GM12801 (cell line): ENCODE data around the gene RLN3.

Source experiments
- TF ChIP-seq, protein P1 (sequence below): IDR thresholded peaks from one replicate; pipeline ENCODE4 v1.5.1; 2011; ENCODE audit warnings: control low read depth; ENCODE audit not compliant: insufficient read length; ENCODE audit errors: extremely low read depth

The RLN3 gene, protein sequence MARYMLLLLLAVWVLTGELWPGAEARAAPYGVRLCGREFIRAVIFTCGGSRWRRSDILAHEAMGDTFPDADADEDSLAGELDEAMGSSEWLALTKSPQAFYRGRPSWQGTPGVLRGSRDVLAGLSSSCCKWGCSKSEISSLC

DNA sequence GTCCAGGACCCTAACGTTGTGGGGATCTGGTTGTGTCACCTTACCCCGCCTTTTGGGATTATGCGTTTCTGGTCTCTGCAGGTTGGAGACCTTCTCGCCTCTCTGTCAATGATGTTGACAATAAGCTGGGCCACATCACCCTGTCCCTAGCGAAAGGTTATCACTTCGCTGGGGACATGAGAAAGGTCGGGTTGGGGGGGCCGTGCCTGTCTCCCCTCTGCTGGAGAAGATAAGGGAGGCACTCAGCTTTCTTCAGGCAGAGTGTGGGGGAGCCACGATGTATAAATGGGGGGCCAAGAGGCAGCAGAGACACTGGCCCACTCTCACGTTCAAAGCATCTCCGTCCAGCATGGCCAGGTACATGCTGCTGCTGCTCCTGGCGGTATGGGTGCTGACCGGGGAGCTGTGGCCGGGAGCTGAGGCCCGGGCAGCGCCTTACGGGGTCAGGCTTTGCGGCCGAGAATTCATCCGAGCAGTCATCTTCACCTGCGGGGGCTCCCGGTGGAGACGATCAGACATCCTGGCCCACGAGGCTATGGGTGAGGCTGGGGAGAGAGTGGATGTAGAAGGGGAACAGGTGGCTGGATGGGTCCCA lies at the start of gene RLN3:
TSS of gene RLN3 (plus strand) at position 293 of the 595 bp plus-strand sequence. CDS start at position 350, 57 bp downstream.
- TF ChIP-seq, protein P1, sequence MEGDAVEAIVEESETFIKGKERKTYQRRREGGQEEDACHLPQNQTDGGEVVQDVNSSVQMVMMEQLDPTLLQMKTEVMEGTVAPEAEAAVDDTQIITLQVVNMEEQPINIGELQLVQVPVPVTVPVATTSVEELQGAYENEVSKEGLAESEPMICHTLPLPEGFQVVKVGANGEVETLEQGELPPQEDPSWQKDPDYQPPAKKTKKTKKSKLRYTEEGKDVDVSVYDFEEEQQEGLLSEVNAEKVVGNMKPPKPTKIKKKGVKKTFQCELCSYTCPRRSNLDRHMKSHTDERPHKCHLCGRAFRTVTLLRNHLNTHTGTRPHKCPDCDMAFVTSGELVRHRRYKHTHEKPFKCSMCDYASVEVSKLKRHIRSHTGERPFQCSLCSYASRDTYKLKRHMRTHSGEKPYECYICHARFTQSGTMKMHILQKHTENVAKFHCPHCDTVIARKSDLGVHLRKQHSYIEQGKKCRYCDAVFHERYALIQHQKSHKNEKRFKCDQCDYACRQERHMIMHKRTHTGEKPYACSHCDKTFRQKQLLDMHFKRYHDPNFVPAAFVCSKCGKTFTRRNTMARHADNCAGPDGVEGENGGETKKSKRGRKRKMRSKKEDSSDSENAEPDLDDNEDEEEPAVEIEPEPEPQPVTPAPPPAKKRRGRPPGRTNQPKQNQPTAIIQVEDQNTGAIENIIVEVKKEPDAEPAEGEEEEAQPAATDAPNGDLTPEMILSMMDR, result no peak

DNA sequence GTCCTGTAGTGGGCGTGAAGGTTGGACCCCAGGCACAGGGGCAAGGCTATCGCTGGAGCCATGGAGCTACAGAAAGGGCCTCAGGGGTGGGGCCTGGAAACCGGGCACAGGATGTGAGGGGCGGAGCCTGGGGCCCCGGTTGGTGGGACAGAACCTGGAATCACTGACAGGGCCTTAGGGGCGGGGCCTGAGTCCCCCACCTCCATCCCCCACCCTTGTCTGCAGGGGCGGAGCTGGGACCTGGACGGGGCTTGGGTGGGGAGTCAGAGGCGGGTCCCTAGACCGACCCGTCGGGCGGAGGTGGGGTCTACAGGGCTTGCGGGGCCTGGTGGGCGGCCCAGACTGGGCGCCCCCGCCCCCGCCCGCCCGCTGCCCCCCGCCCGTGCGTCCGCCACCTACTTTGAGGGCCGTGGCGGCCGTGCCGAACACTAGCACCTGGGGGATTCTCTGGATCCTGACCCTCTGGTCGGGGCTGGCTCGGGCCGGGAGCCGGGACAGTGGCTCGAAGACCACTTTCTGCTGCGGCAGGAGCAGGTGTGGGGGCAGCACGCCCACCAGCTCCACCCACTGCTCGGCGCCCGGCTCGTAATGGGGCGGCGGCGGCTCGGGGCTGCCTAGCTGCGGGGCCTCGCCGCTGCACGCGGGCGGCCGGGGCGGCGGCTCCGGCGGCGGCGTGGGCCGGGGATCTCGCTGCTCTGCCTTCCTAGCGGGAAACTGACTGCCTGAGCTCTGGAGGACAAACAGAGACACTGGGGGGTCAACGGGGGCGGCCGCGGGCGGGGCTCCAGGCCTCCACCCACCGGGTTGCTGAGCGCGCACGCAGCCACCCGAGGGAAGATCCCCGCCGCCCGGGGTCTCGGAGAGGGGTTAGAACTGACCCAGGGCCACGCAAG lies 49.4 kb upstream of the RLN3 start:
- TF ChIP-seq, protein P1, result no peak

DNA sequence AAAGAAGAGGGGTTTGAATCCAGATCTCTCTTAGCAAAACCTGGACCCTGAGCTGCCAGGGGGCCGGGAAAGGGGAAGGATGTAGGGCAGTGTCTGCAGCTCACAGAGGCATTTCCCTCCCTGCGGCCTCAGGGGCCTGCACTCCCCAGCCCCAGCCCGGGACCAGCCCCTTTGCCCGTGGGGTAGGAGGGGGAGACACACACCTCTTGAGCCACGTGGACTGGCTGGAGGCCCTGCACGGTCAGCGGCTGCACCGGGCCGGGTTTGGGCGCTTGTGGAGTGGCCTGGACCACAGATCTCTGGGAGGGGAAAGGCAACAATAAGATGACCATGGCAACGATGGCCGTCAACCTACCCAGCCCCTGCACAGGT lies 48.7 kb upstream of the RLN3 start:
- TF ChIP-seq, protein P1, result no peak

- TF ChIP-seq, protein P1, result no peak
Measured at GRCh38 chr19:13979686-13980085, 48.3 kb upstream of the RLN3 start.

GRCh38 chr19:13980340-13980739 lies 47.6 kb upstream of the RLN3 start:
- TF ChIP-seq, protein P1, result no peak

- TF ChIP-seq, protein P1, result no peak
Measured at GRCh38 chr19:13981021-13981420, 46.9 kb upstream of the RLN3 start.

- TF ChIP-seq, protein P1, result no peak
Measured at GRCh38 chr19:13981467-13981866, 46.5 kb upstream of the RLN3 start.
